HEK293 (cell line): Measurements from ENCODE around the gene COPG2.

Source experiments
- CTCF ChIP-seq: fragments of 450-650 bp; formaldehyde crosslinking; IDR thresholded peaks from 2 replicates; pipeline ENCODE4 v1.5.1; 2016; ENCODE audit warnings: missing biosample characterization, missing genetic modification characterization
- ZBTB21 ChIP-seq: fragments of 450-650 bp; formaldehyde crosslinking; IDR thresholded peaks from 2 replicates; pipeline ENCODE4 v1.5.1; 2017; ENCODE audit warnings: missing biosample characterization, missing genetic modification characterization
- ZNF488 ChIP-seq: fragments of 450-650 bp; formaldehyde crosslinking; IDR thresholded peaks from 2 replicates; pipeline ENCODE4 v1.5.1; 2016; ENCODE audit warnings: missing biosample characterization, missing genetic modification characterization
- ZNF629 ChIP-seq: fragments of 450-650 bp; formaldehyde crosslinking; IDR thresholded peaks from 2 replicates; pipeline ENCODE4 v1.5.1; 2017; ENCODE audit warnings: missing biosample characterization, missing genetic modification characterization
- ZNF768 ChIP-seq: fragments of 450-650 bp; formaldehyde crosslinking; IDR thresholded peaks from 2 replicates; pipeline ENCODE4 v1.5.1; 2018; ENCODE audit warnings: missing biosample characterization, mild to moderate bottlenecking, missing genetic modification characterization
- ZNF776 ChIP-seq: fragments of 450-650 bp; formaldehyde crosslinking; IDR thresholded peaks from 2 replicates; pipeline ENCODE4 v1.5.0; 2017; ENCODE audit warnings: missing biosample characterization, missing genetic modification characterization, borderline replicate concordance
- ZSCAN4 ChIP-seq: fragments of 450-650 bp; formaldehyde crosslinking; IDR thresholded peaks from 2 replicates; pipeline ENCODE4 v1.5.1; 2017; ENCODE audit warnings: missing biosample characterization, missing genetic modification characterization

GRCh38 chr7:130639388-130639787, 29.2 kb downstream of the COPG2 start:
- TF ChIP-seq ZNF488 (tag by site-specific recombination): no peak
- TF ChIP-seq CTCF: no peak
- TF ChIP-seq ZNF629 (tag by site-specific recombination): no peak
- no peak for TF ChIP-seq ZBTB21
- no peak for TF ChIP-seq ZNF776 (tag by site-specific recombination)
- TF ChIP-seq ZNF768: no peak
- TF ChIP-seq ZSCAN4 (tag by site-specific recombination): no peak
